ENCODE results near the gene FBXO24. TPM values are rescaled to one million over a fixed set of nuclear protein-coding genes. Genes with fewer than 3 reads are reported as not detected.

The FBXO24 gene, protein sequence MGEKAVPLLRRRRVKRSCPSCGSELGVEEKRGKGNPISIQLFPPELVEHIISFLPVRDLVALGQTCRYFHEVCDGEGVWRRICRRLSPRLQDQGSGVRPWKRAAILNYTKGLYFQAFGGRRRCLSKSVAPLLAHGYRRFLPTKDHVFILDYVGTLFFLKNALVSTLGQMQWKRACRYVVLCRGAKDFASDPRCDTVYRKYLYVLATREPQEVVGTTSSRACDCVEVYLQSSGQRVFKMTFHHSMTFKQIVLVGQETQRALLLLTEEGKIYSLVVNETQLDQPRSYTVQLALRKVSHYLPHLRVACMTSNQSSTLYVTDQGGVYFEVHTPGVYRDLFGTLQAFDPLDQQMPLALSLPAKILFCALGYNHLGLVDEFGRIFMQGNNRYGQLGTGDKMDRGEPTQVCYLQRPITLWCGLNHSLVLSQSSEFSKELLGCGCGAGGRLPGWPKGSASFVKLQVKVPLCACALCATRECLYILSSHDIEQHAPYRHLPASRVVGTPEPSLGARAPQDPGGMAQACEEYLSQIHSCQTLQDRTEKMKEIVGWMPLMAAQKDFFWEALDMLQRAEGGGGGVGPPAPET
- total RNA-seq (2012; rRNA removed) (0.28 and 0.54 TPM in 2 replicates), polyA plus RNA-seq (2012; rRNA removed) (0.29 and 0.43 TPM in 2 replicates), Bru-seq, nascent RNA (percentile 27 among the genes with signal in this experiment), BruChase-seq, experiment 1, labeled RNA remaining after a 6-hour chase (percentile 32 among the genes with signal in this experiment), BruChase-seq, experiment 2, labeled RNA remaining after a 2-hour chase (percentile 30 among the genes with signal in this experiment)
- 0.23 and 0.58 TPM in 2 replicates for polyA plus RNA-seq (2012; cell fraction: cytosol; rRNA removed)
- 1.5 and 2.5 TPM in 2 replicates for polyA plus RNA-seq (2012; cell fraction: nucleus; rRNA removed; ENCODE audit: low replicate concordance)
- long read RNA-seq, partial matches to known transcripts, result 0 of 2 reads
- long read RNA-seq, other reads (novel, unspliced or antisense), result 2 of 2 reads

DNA sequence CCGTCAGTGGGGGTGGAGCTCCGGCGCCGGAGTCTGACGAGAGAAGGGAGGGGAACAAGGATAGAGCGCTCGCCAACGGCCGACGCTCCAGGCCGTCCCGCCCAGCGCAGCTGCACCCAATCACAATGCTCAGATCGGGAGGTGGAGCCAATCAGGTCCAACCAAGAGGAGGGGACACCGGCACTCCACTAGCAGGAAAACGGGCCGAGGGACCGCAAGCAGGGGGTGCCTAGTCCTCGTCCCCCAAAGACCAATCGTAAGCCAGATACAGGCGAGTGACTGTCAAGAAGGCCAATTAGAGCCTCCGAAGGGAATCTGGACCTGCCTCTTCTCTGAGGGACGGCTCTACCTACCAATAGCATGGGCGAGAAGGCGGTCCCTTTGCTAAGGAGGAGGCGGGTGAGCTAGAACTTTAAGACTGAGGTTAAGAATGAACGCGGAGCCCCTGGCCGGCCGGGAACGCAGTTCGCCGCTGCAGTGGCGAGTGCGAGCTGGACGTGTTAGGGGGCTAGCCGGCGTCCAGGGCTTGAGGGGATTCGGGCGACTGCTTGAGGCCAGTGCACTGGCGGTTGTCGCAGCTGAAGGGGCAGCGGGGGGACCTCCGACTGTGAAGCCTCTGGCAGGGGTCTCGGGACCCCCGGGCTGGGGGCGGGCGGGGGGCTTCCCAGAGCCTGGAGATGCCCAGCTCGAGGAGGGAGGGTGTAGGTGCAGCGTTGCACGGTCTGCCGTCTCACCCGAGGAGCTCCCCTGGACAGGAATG lies at the start of gene FBXO24:
Gene FBXO24, plus strand, starts transcription at position 63 of the 760 bp plus-strand sequence. Its CDS starts 298 bp downstream, at position 361.
- Histone ChIP-seq H3K14ac (replicated peaks; ENCODE audit: low read depth, low read length) (peak within 1 kb of the TSS; percentile 59), H2AK5ac (ENCODE audit: low read depth, low read length) (peak within 1 kb of the TSS; percentile 98), H4K8ac (ENCODE audit: low read depth in 2 of 2, low read length in 2 of 2) (peak within 1 kb of the TSS; percentile 91 to 92), H3K79me1 (ENCODE audit: low read depth in 1 of 2, low read length in 2 of 2) (peaks cover 6 to 44% of the 10 kb centered on the region in 2 experiments; a peak in 3 of 4 replicates), H3K27me3 (ENCODE audit: control insufficient read depth, insufficient read depth, low read length) (no peaks in the 10 kb centered on the region), H2AK9ac (replicated peaks; ENCODE audit: low read depth, low read length, poor library complexity) (peak within 1 kb of the TSS; percentile 96), H3K18ac (ENCODE audit: low read depth, low read length) (peak within 1 kb of the TSS; percentile 53; the same call in 1 of the 2 replicates), H3K36me3 (ENCODE audit: control insufficient read depth, insufficient read depth, low read length) (peaks cover 12% of the 10 kb centered on the region), H3K56ac (ENCODE audit: extremely low read depth, insufficient read depth, low read length) (peak within 1 kb of the TSS; percentile 80), H3K9ac (ENCODE audit: low read depth, low read length) (peak within 1 kb of the TSS; percentile 96), H3K23ac (ENCODE audit: low read depth, low read length) (peak within 1 kb of the TSS; percentile 92), H2BK5ac (ENCODE audit: low read depth, low read length, poor library complexity, severe bottlenecking) (peak within 1 kb of the TSS; percentile 83), H4K91ac (ENCODE audit: insufficient read depth, low read depth, low read length) (peak within 1 kb of the TSS; percentile 58), H3K4me2 (ENCODE audit: low read depth, low read length) (peak within 1 kb of the TSS; percentile 99), H3K27ac (ENCODE audit: insufficient read depth, low read length) (peak within 1 kb of the TSS; percentile 90), H2BK20ac (ENCODE audit: low read depth, low read length) (no peak within 1 kb of the TSS), H3K9me3 (ENCODE audit: control insufficient read depth, insufficient read depth, low read length) (no peaks in the 10 kb centered on the region), H2AFZ (replicated peaks; ENCODE audit: low read length, poor library complexity) (peak within 1 kb of the TSS; percentile 96), H3K4me1 (ENCODE audit: control insufficient read depth, insufficient read depth, low read length) (peaks cover 17% of the 10 kb centered on the region), H3K4ac (ENCODE audit: low read depth, low read length) (peak within 1 kb of the TSS; percentile 95), H2BK15ac (ENCODE audit: low read depth, low read length) (peak within 1 kb of the TSS; percentile 36; the same call in 1 of the 3 replicates), H3K4me3 (ENCODE audit: insufficient read depth, low read depth, low read length) (peak within 1 kb of the TSS; percentile 72), H4K20me1 (ENCODE audit: insufficient read depth, low read length) (peaks cover 26% of the 10 kb centered on the region), H2BK120ac (ENCODE audit: low read depth, low read length) (peak within 1 kb of the TSS; percentile 51), H3K9me1 (ENCODE audit: insufficient read depth, low read length) (no peaks in the 10 kb centered on the region), H4K5ac (ENCODE audit: low read depth, low read length) (peak within 1 kb of the TSS; percentile 81)
- intact Hi-C loops (cut with micrococcal nuclease) (loop anchor here (1.0 to 10.0 kb wide), 3 partner anchors 16 to 248 kb away; partner anchors contain the start of genes GNB2 and PCOLCE), in situ Hi-C loops (cut with MboI; ENCODE audit: low sequenced_read_pairs) (loop anchor here (25.0 kb wide), 1 partner anchor 276 kb away; the partner anchor contains the start of genes SLC12A9 and TRIP6), dilution Hi-C loops (cut with HindIII; ENCODE audit: low sequenced_read_pairs, unreplicated experiment) (no loop called here)
- DNase-seq, result peak; percentile 100
- WGBS, 2 experiments (ENCODE audit: extremely low coverage in 2 of 2, insufficient read length in 1 of 2), result 0% methylated on average over 20 of the region's 53 CpGs; no CpG with 5 or more reads in 1 of the 2 experiments
- no TSS peak for BruUV-seq (replicated peaks)
- POLR2A ChIA-PET (ENCODE audit: unreplicated experiment), result interaction anchor here (0.6 to 1.4 kb wide), 4 partner anchors 16 to 158 kb away, joined by 3 to 5 read pairs (median 4); partner anchors contain the start of genes MOSPD3, PCOLCE and ZCWPW1
- CTCF ChIA-PET, result interaction anchor here (0.9 to 1.6 kb wide), 3 partner anchors 11 to 20 kb away, joined by 3 to 4 read pairs (median 3); partner anchors contain the start of gene PCOLCE
- peak; percentile 86 for ATAC-seq (ENCODE audit: low read depth)
- TF ChIP-seq FOS (IDR thresholded peaks at IDR 0.05; ENCODE audit: low read depth, low read length), result peak; percentile 89; the same call in 1 of the 2 replicates
- TF ChIP-seq MAZ (IDR thresholded peaks at IDR 0.05; ENCODE audit: borderline replicate concordance, low read depth, low read length), result peak; percentile 83; the same call in 1 of the 2 replicates
- TF ChIP-seq, protein P1, sequence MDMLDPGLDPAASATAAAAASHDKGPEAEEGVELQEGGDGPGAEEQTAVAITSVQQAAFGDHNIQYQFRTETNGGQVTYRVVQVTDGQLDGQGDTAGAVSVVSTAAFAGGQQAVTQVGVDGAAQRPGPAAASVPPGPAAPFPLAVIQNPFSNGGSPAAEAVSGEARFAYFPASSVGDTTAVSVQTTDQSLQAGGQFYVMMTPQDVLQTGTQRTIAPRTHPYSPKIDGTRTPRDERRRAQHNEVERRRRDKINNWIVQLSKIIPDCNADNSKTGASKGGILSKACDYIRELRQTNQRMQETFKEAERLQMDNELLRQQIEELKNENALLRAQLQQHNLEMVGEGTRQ (IDR thresholded peaks at IDR 0.05; ENCODE audit: low read depth, low read length), result no peak
- TF ChIP-seq MAFK (IDR thresholded peaks at IDR 0.05; ENCODE audit: low read depth, low read length), result no peak
- no peak for TF ChIP-seq POLR2A (IDR thresholded peaks at IDR 0.05; ENCODE audit: low read depth, low read length)
- peak; percentile 60; the same call in 1 of the 2 replicates for TF ChIP-seq BHLHE40 (IDR thresholded peaks at IDR 0.05; ENCODE audit: low read depth, low read length)
- TF ChIP-seq, protein P2, sequence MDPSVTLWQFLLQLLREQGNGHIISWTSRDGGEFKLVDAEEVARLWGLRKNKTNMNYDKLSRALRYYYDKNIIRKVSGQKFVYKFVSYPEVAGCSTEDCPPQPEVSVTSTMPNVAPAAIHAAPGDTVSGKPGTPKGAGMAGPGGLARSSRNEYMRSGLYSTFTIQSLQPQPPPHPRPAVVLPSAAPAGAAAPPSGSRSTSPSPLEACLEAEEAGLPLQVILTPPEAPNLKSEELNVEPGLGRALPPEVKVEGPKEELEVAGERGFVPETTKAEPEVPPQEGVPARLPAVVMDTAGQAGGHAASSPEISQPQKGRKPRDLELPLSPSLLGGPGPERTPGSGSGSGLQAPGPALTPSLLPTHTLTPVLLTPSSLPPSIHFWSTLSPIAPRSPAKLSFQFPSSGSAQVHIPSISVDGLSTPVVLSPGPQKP (IDR thresholded peaks at IDR 0.05; ENCODE audit: borderline replicate concordance, low read depth, low read length), result no peak
- TF ChIP-seq RCOR1 (IDR thresholded peaks at IDR 0.05; ENCODE audit: insufficient replicate concordance, low read length), result no peak

Data from IMR-90 (cell line).